Liver (tissue), 3 donors: ENCODE measurements around the gene CCDC154.

Experiments
- CTCF ChIP-seq: fragments of 150-350 bp; IDR thresholded peaks from 2 replicates; pipeline ENCODE4 v1.5.1; 2017; ENCODE audit warnings: improper control_type of control experiment, low read depth, low read length; ENCODE audit not compliant: missing input control
- JUND ChIP-seq, 2 donors: IDR thresholded peaks; 2 replicates each; pipeline ENCODE4 v1.6.1; 2016; ENCODE audit warnings: antibody characterized with exemption in 2 of 2
- MAX ChIP-seq: IDR thresholded peaks from 2 replicates; pipeline ENCODE4 v1.6.1; 2016; ENCODE audit warnings: antibody characterized with exemption
- RAD21 ChIP-seq, 2 donors: IDR thresholded peaks; 2 replicates each; pipeline ENCODE4 v1.6.1; 2016; ENCODE audit warnings: antibody characterized with exemption in 2 of 2, mild to moderate bottlenecking in 2 of 2
- RXRA ChIP-seq, 2 donors: IDR thresholded peaks; 2 replicates each; pipeline ENCODE4 v1.6.1; 2017 to 2018; ENCODE audit warnings: antibody characterized with exemption in 2 of 2, mild to moderate bottlenecking in 1 of 2
- TAF1 ChIP-seq: conservative IDR thresholded peaks from 2 replicates; pipeline ENCODE4 v1.6.1; 2016; ENCODE audit warnings: antibody characterized with exemption, mild to moderate bottlenecking
- donor health status: healthy.
- donor health status: healthy.

- TF ChIP-seq JUND (IDR thresholded peaks at IDR 0.05) (no peak), RAD21 (IDR thresholded peaks at IDR 0.05) (no peak), CTCF (no peak), TAF1 (no peak), RXRA (IDR thresholded peaks at IDR 0.05) (no peak), MAX (no peak)
Observed at GRCh38 chr16:1456951-1457350, 12.6 kb upstream of the CCDC154 start.
